NCI-H2029 treated with DMSO at 0.1 percent for 48 hours (cell line): ENCODE measurements around the gene GLDC.
A peak's percentile ranks its signal among the peaks of the same experiment; 100 is the strongest.
"Not testable (repeated sequence)": the region's sequence is repeated elsewhere in the genome, so short reads cannot be mapped to it uniquely, and the experiment has no call there.

Experiments used
- DNase-seq: peaks from one replicate; lab custom pipeline; 2025; lab: John Stamatoyannopoulos, UW

Gene GLDC

DNA sequence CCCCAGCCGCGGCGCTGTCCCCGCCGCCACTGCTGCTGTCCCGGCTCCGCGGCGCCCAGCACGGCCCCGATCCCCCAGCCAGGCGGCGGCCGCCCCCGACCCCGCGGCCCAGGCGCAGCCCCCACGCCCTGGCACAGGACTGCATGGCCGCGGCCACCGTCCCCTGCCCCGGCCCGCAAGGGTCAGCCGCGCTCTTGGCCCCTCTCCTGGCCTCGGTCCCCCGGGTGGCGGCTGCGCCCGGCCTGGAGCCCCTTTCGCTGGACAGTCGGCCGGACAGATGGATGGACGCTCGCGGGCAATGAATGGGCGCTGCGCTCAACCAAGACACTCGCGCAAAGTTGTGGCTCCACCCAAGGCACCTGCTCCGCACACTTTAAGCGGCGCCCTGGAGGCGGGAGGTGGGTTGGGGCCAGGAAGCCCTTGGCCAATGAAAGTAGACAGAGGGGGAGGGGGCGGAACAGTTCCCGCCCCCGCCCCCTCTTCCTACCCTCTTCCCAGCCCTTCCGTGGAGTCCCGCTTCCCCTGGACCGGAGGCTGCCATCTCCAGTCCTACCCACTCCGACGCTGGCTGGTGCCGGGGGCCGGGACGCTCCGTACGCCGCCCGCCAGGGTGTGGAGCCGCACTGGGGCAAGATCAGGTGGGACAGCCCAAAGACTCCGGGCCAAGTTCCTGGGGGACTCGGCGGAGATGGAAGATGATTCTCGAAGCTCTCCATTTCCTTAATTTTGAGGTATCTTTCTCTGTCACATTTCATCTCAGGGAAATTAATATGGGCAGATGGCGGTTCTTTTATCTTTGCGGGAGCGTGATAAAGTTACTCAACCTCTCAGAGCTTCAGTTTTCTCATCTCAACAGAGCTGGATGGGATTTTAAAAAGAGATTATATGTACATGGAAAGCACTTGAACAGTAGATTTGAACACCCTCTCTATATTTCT is at the start of gene GLDC:
Gene GLDC, minus strand, starts transcription at position 375 of the 938 bp plus-strand sequence. Its CDS starts 230 bp downstream, at position 145.
- DNase-seq, result peak; percentile 5

DNA sequence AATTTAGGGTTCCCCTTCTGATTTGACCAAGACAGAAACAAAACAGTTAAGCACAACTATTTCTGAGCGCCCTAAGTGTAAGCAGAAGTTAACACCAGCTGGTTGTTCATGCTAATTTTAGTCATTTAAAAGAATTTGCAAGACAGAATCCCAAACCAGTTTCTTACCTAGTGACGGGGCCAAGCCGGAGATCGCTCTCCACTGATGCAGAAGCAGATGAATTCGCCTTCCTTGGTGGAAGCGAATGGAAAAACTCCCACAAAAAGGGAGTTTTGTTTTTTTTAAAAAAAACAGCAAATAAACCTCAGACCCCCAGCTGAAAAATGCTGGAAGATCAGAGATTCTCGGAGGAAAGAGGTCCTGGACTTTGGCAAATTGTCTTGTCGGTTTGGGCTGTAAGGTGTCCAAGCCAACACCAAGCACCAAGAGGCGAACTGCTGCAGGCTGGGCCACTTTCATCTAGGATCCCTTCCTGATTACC is 47.4 kb upstream of the GLDC start:
- no peak for DNase-seq

DNA sequence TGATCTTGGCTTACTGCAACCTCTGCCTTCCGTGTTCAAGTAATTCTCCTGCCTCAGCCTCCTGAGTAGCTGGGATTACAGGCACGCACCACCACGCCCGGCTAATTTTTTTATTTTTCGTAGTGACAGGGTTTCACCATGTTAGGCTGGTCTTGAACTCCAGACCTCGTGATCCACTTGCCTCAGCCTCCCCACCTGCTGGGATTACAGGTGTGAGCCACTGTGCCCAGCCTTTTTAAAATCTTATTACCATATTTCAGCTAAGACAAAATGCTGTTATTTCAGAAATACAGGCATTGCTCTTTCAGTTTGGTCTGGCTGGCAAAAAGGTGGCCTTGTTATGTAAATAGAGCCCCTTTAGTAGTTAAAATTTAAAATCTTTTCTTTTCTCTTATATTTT is 46.9 kb upstream of the GLDC start:
- no peak for DNase-seq

DNA sequence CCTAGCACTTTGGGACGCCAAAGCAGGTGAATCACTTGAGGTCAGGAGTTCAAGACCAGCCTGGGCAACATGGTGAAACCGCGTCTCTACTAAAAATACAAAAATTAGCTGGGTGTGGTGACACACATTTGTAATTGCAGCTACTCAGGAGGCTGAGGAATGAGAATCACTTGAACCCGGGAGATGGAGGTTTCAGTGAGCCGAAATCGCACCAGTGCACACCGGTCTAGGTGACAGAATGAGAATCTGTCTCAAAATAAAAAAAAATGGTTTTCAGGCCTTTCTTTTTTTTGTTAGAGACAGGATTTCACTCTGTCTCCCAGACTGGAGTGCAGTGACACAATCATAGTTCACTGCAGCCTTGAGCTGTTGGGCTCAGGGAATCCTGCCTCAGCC is 45.1 kb upstream of the GLDC start:
- not testable (repeated sequence) for DNase-seq

DNA sequence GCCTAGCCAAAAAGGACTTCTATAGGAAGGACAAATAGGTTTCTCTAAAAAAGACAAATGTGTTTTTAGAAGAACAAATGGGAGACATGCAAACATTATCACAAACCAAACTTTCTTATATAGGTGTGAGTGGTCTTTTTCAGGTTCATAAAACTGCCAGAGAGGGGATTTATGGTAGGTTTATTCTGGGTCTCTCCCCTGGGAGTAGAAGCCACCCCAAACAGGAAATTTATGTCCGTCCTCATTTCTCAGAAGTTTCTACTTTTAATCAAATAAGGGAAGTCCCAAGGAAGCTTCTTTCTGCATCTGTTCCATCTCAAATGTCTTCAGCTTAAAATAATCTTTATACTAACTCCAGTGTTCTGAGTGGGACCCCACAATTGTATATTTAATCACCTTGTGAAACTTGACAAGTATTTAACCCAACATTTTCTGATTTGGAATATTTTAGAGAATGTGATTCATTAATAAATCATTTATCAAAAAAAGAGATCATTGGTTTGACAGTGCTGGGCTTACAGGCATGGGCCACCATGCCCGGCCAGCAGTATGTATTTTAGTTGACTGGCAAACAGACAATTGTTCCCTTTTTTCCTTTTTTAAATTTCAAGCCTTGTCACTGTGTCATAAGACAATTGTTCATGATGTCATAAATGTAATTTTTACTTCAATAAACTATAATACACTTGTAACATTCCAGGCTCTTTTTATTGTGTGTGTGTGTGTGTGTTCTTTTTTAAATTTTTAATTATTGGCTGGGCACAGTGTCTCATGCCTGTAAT is 44.6 kb upstream of the GLDC start:
- no peak for DNase-seq

DNA sequence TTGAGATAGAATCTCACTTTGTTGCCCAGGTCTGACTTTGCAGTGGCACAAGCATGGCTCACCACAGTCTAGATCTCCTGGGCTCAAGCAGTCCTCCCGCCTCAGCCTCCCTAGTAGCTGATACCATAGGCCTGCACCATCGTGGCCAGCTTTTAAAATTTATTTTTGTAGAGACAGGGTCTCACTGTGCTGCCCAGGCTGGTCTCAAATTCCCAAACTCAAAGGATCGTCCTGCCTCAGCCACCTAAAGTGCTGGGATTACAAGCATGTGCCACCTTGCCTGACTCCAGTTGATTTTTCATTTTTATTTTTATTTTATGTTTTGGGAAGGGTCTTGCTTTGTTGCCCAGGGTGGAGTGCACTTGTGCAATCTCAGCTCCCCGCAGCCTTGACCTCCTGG is 41.7 kb upstream of the GLDC start:
- no peak for DNase-seq

DNA sequence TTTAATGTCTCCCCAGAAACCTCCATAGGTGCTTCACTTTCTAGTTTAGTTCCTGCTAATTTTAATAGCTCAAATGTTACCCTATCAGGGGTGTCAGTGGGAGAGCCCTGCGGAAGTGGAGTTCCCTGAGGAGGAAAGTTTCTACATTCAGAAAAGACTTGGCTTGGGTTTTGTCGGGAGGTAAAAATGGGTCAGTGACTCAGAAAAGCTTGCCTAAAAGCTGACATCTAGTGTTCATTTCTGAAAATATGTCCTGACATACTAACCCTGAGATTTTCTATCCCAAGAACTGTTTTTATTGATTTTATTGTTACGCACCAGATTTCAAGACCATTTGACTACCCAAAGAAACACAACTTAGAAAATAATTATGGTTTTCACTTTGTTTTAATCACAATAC is 40.9 kb upstream of the GLDC start:
- DNase-seq, result no peak

DNA sequence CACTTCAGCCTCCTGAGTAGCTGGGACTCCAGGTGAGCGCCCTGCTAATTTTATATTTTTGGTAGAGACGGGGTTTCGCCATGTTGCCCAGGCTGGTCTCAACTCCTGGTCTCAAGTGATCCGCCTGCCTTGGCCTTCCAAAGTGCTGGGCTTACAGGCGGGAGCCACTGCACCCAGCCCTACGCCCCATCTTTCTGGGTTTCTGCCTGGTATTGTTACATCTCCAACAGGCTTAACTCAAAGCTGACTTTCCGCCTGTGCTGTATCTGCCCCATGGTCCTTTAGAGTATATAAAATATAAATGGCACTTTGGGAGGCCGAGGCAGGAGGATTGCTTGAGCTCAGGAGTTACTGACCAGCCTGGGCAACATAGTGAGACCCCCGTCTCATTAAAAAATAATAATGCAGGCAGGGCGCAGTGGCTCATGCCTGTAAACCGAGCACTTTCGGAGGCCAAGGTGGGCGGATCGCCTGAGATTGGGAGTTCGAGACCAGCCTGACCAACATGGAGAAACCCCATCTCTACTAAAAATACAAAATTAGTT is 36.5 kb upstream of the GLDC start:
- no peak for DNase-seq

DNA sequence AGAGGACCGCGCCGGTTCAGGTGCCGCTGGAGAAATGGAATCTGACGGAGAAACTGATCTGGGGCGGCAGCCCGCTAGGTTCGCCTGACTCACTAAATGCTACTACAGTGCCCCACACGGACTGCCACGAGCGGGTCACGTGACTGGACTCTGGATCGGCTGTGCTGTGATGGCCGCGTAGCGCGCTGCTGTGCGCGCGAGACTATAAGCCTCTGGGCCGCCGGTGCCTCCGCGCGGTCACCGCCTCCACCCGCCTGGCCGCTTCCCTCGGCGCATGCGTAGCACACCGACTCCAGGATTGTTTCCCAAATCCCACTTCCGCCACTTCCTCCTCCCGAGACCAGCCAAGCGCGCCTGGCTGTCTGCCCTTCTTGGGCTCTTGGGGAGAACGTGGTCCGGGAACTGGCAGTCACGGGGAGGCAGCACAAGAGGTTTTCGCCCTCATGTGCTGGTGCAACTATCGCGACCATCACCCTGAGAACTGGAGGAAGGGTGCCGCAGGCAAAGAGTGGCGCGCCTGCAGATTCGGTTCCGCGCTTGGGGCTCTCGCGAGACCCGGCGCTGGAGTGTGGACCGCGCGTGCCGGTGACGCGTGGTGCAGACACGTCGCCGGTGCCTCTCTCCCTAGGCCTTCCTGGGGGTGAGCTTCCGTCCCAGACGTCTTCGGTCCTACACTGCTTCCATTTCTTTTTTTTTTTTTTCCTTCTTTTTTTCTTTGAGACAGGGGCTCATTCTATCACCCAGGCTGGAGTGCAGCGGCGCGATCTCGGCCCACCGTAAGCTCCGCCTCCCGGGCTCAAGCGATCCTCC is 35.8 kb upstream of the GLDC start:
- peak; percentile 50 for DNase-seq

DNA sequence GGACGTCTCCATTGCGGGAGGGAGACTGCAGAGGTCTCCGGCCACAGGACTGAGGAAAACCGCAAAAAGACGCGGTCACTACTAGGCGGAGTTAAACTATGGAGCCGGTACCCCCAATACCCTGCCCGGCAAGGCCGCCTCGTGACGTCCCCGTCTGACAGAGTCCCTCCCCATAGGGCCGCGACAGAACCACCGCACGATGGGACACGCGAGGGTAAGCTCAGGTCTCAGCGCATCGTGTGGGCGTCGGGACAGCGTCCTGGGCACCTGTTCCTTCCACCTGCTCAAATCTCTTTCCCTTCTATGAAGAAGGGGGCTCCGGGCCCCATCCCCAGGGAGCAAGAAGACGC is 35.2 kb upstream of the GLDC start:
- DNase-seq, result no peak

DNA sequence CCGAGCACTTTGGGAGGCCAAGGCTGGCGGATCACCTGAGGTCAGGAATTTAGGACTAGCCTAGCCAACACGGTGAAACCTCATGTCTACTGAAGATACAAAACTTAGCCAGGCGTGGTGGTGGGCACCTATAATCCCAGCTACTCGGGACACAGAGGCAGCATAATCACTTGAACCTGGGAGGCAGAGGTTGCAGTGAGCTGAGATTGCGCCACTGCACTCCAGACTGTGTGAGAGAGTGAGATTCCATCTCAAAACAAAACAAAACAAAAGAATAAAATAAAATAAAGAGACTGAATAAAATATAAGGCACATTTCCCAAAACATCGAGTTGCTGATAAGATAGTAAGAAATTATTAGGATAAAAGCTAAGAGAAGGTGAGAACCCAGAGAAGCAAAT is 32.3 kb upstream of the GLDC start:
- no peak for DNase-seq

DNA sequence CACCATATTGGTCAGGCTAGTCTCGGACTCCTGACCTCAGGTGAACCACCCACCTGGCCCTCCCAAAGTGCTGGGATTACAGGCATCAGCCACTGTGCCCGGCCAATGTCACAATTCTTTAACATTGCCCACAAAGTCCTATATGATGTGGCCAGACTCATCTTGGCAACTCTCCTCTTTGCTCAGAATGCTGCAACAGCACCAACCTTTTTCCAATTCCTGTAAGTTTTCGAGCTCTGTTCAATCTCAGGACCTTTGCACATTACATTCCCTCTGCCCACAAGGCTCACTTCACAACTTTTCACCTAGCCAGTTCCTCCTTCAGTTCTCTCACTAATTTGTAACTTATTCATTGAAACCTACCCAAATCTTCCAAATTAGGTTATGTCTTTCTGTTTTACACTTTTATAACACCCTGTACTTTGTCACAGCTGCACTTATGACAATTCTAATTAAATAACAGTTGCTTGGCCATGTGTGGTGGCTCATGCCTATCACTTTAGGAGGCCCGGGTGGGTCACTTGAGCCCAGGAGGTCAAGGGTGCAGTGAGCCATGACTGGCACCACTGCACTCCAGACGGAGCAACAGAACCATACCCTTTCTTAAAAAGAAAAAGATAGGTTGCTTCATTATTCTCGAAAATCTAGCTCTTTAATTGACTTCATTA is 30.9 kb upstream of the GLDC start:
- DNase-seq, result no peak

DNA sequence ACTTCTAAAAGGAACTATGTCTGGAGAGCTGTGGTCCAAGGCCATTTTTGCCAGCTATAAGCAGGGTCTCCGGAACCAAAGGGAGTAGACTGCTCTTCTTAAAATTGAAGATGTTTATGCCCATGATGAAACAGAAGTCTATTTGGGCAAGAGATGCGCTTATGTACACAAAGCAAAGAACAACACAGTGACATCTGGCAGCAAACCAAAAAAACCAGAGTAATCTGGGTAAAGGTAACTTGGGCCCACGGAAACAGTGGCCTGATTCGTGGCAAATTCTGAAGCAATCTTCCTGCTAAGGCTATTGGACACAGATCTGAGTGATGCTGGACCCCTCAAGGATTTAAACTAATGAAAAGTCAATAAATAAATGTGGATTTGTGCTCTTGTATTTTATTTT is 29.7 kb upstream of the GLDC start:
- no peak for DNase-seq

DNA sequence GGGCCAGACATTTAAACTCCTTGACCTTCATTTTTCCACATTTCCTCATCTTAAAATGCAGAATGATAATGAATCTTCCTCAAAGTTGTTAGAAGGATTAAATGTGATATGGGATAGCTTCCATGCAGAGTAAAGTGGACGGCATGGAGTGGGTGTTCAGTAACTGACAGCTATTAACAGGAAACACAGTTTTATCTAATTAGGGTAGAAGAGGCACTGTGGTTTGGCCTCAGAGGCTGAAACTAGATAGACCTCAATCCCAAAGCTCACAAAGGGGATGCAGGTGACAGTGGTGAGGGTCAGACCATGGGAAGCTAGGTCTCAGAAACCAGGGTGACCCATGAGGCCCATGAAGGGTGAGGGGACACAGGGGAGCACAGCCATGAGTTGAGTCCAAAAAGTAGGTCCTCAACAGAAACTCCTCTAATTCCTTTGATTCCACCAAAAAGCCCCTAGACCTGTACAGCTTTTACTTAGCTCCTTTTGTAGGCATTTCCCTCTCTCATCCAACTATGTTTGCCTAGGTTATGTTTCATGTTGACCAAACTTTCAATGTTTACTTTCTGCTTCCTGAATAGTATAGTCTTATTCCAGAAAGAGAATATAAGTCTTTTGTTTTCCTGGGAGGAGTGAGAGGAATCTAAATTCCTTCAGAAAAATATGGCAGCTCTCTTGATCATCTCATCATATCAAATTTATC is 27.9 kb upstream of the GLDC start:
- no peak for DNase-seq

DNA sequence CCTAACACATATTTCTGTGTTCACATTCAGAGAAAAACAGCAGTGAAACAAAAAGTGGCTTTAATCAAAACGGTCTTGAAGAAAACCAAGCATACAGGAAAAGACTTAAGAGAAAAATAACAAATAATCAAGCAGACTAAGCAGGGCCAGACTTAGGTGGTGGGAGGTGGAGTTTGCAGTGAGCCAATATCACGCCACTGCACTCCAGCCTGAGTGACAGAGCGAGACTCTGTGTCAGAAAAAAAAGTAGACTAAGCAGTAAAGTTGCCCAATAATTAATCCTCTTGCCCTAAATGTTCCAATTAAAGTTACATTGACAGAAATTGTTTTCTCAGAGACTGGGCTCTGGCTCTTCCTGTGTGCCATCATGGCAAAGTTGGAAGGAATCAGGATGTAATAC is 26.6 kb upstream of the GLDC start:
- DNase-seq, result no peak

DNA sequence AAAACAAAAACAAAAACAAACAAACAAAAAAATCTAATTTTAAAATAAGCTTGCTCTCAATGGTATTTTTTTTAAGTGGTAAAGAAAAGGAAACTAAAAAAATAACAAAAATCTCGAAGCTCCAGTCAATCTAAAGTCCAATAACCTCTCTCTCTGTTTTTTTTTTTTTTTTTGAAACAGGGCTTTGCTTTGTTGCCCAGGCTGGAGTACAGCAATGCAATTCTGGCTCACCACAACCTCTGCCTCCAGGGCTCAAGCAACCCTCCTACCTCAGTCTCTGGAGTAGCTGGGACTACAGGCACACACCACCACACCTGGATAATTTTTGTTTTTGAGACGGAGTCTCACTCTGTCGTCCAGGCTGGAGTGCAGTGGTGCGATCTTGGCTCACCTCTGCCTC is 25.9 kb upstream of the GLDC start:
- no peak for DNase-seq

DNA sequence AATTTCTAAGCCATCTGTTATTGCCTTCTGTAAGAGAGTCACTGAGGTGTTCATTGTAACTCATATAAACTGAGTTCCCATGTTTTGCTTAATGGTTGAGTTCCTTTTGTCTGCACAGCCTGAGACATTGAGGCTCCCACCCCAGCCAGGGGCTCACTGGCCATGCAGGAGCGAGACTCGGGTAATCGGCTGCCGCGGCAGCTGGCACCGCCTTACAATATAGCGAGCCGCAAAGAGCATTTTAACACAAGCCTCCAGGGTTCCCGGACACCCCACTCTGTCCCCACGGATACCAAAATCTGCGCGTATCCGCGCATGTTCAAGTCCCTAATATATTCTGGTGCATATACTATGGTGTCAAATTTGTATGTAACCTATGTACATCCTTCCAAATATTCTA is 24.4 kb upstream of the GLDC start:
- no peak for DNase-seq

DNA sequence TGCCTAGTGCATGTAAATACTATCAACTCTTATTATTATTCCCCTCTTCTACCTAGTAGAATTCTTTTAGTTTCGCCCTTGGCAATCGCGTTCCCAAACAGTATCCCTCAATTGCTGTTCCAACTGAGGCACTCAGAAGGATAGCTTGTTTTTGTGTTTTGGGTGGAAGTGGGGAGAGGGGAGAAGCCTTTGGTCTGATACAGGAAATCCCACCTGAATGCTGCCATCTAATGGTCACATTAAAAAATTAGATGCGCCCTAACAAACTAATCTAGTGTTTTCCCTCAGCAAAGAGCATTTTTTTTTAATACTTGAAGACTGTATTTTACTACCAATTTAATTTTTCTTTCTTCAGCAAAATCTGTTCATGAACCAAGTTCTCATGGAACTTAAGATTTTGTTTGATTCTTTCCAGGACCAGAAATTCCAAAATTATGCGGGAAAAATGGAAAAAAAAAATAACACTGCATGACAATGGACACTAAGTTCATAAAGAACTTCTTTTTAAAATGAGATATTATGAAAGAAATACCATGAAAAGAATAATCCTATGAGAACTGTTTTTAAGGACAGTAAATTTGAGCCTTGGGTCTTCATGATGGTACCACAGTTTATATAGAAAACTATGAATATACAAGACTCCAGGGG is 22.2 kb upstream of the GLDC start:
- DNase-seq, result no peak

DNA sequence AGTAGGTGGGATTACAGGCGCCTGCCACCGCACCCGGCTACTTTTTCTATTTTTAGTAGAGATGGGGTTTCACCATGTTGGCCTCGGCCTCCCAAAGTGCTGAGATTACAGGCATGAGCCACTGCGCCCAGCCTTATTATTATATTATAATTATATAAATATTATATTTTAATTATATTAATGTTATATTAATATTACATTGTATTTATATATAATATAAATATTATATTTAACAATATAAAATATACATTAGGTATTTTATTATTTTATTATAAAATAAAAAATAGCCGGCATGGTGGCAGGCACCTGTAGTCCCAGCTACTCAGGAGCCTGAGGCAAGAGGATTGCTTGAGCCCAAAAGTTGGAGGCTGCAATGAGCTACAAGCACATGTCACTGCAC is 21.6 kb upstream of the GLDC start:
- DNase-seq, result no peak

DNA sequence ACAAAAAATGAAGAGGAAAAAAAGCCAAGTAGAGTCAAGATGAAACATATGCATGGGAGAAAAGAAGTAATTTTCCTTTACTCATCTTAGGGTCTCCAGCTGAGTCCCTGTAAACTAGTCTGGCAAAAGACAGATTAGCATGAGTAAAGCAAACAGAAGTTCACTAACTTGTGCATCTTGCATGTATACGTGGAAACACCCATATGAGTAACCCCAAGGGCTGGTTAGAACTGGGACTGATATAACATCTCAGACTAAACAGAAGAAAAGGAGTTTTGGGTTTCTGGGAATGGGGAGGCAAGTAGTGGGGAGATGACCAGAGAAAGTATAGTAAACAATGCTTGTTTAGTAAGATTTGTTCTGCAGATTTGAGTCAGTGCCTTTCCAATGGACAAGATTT is 20.1 kb upstream of the GLDC start:
- no peak for DNase-seq
